ENCODE measurements around the gene MLX.
"Not testable (repeated sequence)": the region's sequence is repeated elsewhere in the genome, so short reads cannot be mapped to it uniquely, and the experiment has no call there.

MLX gene

GRCh38 chr17:42536372-42537155 lies 30.3 kb upstream of the MLX start:
- peak; percentile 73 for DNase-seq

DNA sequence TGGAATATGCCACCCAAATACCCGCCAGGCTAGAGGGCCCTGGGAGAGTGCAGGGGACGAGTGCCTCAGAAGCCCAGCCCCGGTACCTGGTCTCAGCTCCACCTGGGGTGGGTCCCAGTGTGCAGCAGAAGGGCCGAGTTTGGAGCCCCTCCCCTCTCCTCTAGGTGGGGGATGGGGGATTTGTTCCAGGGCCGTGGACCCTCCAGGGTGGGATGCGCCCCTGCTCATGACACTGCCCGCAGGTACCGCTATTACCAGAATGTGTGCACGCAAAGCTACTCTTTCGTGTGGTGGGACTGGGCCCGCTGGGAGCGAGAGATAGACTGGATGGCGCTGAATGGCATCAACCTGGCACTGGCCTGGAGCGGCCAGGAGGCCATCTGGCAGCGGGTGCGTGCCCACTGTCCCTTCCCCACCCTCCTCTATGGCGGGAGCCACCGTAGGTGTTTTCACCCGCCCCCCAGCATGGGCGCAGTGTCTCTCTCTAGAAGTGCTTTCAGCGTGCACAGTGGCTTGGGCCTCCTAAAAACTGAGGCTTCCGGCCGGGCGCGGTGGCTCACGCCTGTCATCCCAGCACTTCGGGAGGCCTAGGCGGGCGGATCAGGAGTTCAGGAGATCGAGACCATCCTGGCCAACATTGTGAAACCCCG lies 29.6 kb upstream of the MLX start:
- DNase-seq, result no peak

GRCh38 chr17:42537826-42538451 lies 29.0 kb upstream of the MLX start:
- no peak for DNase-seq

DNA sequence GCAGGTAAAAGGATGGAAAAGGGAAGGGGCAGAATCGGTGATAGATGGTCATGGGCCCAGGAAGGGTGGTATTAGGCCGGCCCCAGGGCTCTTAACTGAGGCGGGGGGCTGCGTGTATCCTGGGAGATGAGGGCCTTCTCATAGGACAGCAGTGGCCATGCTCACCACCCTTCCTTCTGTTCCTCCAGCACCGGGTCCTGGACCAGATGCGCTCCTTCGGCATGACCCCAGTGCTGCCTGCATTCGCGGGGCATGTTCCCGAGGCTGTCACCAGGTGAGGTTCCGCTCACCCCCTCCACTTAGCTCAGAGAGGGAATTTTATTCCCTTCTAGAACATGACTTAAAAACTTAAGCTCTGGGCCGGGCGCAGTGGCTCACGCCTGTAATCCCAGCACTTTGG lies 28.4 kb upstream of the MLX start:
- DNase-seq, result no peak

GRCh38 chr17:42540558-42540957 lies 26.3 kb upstream of the MLX start:
- not testable (repeated sequence) for DNase-seq

DNA sequence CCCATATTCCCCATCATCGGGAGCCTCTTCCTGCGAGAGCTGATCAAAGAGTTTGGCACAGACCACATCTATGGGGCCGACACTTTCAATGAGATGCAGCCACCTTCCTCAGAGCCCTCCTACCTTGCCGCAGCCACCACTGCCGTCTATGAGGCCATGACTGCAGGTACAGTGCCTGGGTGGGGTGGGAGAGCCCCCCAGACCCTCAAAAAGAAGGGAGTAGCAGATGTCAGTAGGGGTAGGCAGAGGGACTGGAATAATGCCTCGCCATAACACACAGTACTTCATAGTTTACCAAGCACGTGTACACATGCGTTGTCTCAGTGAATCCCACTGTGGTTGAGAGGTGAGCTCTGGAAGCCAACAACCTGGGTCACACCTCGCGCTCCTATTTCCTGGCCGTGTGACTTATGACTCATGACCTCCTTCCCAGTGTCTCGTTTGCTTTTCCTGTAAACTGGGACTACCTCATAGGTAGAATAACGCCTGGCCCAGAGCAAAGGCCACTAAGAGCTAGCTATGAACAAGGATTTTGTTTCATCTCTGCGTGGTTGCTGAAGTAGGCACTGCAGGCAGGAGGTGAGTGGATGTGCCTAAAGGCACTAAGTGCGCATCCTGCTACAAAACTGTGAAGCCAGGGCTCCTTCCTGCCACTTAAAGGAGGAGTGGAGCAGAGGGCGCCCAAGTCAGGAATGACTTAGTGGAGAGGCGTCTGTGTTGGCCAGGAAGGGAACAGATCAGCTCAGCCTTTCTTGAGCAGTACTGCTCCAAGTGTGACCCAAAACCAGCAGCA lies 25.7 kb upstream of the MLX start:
- no peak for DNase-seq

DNA sequence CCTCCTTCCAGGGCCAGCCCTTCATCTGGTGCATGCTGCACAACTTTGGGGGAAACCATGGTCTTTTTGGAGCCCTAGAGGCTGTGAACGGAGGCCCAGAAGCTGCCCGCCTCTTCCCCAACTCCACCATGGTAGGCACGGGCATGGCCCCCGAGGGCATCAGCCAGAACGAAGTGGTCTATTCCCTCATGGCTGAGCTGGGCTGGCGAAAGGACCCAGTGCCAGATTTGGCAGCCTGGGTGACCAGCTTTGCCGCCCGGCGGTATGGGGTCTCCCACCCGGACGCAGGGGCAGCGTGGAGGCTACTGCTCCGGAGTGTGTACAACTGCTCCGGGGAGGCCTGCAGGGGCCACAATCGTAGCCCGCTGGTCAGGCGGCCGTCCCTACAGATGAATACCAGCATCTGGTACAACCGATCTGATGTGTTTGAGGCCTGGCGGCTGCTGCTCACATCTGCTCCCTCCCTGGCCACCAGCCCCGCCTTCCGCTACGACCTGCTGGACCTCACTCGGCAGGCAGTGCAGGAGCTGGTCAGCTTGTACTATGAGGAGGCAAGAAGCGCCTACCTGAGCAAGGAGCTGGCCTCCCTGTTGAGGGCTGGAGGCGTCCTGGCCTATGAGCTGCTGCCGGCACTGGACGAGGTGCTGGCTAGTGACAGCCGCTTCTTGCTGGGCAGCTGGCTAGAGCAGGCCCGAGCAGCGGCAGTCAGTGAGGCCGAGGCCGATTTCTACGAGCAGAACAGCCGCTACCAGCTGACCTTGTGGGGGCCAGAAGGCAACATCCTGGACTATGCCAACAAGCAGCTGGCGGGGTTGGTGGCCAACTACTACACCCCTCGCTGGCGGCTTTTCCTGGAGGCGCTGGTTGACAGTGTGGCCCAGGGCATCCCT lies 23.5 kb upstream of the MLX start:
- DNase-seq, result no peak

GRCh38 chr17:42544874-42545283 lies 22.0 kb upstream of the MLX start:
- DNase-seq, result no peak

- DNase-seq, result not testable (repeated sequence)
Measured at GRCh38 chr17:42545755-42546505, 21.0 kb upstream of the MLX start.

DNA sequence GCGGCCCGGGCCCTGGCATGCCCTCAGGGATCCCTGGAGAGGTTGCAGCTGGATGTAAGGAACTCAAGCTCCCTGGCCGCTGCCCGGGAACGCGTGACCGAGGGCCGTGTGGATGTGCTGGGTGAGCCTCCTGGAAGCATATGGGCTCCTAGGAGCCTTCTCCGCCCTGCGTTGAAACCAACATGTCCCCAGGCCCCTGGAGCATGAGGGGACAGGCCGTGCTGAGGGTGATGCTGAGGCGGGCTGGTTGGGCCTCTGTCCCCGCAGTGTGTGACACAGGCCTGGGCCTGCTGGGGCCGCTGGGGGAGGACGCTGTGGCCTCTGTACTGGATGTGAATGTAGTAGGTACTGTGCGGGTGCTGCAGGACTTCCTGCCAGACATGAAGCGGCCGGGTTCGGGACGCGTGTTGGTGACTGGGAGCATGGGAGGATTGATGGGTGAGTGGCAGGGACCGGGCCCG lies 19.9 kb upstream of the MLX start:
- DNase-seq, result no peak

DNA sequence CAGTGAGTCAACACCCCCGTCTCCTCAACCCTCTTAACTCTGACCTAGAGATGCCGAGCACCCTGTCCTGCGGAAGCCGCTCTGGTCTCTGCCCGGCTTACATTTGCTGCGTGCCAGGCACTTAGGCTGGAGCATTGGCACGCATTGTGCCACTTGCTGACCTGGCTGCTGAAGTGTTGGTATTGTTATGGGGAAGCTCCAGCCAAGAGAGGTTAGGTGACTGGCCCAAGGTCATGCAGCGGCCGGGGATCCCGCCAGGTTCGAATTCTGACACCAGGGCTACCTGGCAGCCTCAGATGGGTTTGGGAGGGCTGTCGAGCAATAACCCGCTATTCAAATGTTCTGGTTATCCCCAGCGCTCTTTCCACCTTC lies 19.2 kb upstream of the MLX start:
- DNase-seq, result no peak

DNA sequence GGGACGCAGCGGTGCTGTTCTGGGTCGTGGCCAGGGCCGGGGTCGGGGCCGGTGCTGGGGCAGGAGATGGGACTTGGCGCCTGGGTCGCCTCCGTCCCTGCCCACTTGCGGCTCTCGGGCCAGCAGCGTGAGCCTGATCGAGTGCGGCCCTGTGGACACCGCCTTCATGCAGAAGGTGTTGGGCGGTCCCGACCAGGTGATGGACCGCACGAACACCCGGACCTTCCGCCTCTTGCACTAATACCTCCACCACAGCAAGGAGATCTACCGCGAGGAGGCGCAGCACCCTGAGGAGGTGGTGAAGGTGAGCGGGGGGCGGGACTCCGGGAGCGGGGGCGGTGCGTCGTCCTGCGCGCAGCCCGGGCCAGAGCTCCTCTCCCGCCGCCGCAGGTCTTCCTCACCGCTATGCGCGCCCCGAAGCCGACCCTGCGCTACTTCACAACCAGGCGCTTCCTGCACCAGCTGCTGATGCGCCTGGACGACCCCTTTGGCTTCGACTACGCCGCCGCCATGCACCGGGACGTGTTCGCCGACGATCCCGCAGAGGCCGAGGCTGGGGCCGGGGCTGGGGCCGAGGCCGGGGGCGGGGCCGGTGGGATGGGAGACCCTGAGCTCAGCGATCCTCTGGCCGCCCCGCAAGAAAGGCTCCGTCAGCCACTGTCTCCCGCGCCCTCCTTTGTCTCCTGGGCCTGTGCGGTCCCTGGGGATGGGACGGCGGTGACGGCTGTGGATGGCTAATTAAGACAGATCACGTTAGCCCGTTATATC lies 18.6 kb upstream of the MLX start:
- DNase-seq, result peak; percentile 56

DNA sequence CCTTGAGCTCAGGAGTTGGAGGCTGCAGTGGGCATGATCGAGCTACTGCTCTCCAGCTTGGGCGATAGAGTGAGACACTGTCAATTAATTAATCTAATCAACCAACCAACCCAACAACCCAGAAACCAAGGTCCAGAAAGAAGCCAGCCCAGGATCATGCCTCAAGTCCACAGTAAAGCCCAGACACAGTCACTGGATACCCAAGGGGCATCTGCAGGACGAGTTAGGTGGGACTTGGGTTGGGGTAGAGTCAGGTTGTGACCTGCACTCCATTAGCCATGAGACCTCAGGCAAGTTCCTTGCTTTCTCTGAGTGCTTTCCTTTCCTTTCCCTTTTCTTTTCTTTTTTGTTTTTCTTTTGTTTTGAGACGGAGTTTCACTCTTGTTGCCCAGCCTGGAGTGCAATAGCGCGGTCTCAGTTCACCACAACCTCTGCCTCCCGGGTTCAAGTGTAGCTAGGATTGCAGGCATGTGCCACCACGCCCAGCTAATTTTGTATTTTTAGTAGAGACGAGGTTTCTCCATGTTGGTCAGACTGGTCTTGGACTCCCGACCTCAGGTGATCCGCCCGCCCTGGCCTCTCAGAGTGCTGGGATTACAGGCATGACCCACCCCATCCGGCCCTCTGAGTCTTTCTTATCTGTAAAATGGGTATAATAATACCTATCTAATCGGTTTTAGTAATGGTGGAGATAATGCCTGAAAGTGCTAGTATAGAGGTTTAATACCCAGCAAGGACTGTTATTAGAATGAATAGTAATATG lies 17.7 kb upstream of the MLX start:
- no peak for DNase-seq

DNA sequence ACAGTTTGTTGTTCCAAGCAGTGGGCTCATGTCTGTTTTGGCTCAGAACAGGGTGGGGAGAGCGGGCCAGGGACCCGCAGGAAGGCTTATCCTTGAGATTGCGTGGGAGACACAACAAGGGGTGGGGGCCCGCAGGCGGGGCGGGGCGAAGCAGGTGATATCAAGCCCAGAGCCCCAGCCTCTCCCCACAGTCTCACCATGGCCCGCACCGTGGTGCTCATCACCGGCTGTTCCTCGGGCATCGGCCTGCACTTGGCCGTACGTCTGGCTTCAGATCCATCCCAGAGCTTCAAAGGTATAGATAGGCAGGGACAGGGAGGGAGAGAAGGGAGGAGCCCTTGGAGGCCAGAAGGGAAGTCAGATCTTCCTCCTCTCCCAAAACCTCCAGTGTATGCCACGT lies 14.2 kb upstream of the MLX start, which contains the start of gene HSD17B1:
Gene HSD17B1 (plus strand): TSS at position 188 of the 400 bp plus-strand sequence. CDS start 11 bp downstream, at position 199.
- not testable (repeated sequence) for DNase-seq

DNA sequence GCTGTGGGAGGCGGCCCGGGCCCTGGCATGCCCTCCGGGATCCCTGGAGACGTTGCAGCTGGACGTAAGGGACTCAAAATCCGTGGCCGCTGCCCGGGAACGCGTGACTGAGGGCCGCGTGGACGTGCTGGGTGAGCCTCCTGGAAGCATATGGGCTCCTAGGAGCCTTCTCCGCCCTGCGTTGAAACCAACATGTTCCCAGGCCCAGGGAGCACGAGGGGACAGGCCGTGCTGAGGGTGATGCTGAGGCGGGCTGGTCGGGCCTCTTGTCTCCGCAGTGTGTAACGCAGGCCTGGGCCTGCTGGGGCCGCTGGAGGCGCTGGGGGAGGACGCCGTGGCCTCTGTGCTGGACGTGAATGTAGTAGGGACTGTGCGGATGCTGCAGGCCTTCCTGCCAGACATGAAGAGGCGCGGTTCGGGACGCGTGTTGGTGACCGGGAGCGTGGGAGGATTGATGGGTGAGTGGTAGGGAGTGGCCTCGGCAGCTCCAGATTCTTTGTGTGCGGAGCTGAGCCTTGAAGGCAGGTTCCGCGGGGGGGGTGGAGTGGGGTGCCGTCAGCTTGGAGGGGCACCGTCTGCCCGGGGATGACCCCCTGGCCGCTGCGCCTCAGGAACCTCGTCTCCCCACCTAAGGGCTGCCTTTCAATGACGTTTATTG lies 13.6 kb upstream of the MLX start:
- no peak for DNase-seq

DNA sequence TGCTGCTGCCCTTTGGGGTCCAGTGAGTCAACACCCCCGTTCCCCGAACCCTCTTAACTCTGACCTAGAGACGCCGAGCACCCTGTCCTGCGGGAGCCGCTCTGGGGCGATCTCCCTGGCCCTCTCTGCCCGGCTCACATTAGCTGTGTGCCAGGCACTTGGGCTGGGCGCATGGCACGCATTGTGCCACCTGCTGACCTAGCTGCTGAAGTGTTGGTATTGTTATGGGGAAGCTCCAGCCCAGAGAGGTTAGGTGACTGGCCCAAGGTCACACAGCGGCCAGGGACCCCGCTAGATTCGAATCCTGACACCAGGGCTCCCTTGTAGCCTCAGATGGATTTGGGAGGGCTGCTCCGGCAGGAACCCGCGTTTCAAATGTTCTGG lies 13.0 kb upstream of the MLX start:
- DNase-seq, result no peak

DNA sequence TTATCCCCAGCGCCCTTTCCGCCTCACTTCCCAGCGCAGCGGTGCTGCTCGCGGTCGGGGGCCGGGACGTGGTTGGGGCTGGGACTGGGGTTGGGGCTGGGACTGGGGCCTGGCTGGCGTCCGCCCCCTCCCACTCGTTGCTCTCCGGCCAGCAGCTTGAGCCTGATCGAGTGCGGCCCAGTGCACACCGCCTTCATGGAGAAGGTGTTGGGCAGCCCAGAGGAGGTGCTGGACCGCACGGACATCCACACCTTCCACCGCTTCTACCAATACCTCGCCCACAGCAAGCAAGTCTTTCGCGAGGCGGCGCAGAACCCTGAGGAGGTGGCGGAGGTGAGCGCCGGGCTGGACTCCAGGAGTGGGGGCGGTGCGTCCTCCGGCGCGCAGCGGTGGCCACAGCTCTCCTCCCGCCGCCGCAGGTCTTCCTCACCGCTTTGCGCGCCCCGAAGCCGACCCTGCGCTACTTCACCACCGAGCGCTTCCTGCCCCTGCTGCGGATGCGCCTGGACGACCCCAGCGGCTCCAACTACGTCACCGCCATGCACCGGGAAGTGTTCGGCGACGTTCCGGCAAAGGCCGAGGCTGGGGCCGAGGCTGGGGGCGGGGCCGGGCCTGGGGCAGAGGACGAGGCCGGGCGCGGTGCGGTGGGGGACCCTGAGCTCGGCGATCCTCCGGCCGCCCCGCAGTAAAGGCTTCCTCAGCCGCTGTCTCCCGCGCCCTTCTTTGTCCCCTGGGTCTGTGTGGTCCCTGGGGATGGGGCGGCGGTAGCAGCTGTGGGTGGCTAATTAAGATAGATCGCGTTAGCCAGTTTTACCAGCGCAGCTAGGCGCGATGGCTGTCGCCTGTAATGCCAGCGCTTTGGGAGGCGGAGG lies 12.4 kb upstream of the MLX start:
- peak; percentile 61 for DNase-seq

- DNase-seq, result no peak
Measured at GRCh38 chr17:42555122-42555622, 11.7 kb upstream of the MLX start.

Data from NCI-H2171 (cell line).